Neural progenitor cell (in vitro differentiated cells): Measurements from ENCODE around the gene FBXL4.

Experiments used
- EZH2 ChIP-seq: fragments of 200-600 bp; sonication (generic); IDR thresholded peaks from 2 replicates; pipeline ENCODE4 v1.6.1; 2017; ENCODE audit warnings: antibody characterized with exemption, mild to moderate bottlenecking, moderate library complexity
- EZH2phosphoT487 ChIP-seq: fragments of 200-600 bp; sonication (generic); IDR thresholded peaks from 2 replicates; pipeline ENCODE4 v1.6.1; 2017; ENCODE audit warnings: antibody characterized with exemption
- TF ChIP-seq, protein P1 (sequence below): fragments of 200-600 bp; sonication (generic); IDR thresholded peaks from 2 replicates; pipeline ENCODE4 v1.5.1; 2017; ENCODE audit warnings: antibody characterized with exemption, mild to moderate bottlenecking

DNA sequence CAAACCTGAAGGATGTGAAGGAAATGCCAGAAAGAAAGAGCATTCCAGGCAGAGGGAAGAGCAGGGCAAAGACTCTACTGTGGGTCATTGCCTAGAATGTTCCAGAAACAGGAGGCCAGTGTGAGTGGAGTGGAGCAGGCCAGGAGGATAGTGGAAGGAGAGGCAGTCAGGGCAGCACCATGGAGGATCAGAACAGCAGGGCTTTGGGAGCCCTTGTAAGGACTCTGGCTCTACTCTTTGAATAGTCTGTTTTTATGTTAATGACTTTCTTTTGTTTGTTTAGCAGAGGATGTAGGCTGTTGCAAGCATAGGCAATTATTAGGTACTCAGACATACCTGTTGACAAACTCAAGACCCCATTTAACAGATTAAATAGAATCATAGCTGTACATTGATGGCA lies 23.6 kb upstream of the FBXL4 start:
- TF ChIP-seq, protein P1, sequence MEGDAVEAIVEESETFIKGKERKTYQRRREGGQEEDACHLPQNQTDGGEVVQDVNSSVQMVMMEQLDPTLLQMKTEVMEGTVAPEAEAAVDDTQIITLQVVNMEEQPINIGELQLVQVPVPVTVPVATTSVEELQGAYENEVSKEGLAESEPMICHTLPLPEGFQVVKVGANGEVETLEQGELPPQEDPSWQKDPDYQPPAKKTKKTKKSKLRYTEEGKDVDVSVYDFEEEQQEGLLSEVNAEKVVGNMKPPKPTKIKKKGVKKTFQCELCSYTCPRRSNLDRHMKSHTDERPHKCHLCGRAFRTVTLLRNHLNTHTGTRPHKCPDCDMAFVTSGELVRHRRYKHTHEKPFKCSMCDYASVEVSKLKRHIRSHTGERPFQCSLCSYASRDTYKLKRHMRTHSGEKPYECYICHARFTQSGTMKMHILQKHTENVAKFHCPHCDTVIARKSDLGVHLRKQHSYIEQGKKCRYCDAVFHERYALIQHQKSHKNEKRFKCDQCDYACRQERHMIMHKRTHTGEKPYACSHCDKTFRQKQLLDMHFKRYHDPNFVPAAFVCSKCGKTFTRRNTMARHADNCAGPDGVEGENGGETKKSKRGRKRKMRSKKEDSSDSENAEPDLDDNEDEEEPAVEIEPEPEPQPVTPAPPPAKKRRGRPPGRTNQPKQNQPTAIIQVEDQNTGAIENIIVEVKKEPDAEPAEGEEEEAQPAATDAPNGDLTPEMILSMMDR = no peak
- TF ChIP-seq EZH2 (no peak), EZH2phosphoT487 (no peak)
